MG63 (cell line): ENCODE results near the gene SENP7. TPM values are rescaled to one million over a fixed set of nuclear protein-coding genes. Genes with fewer than 3 reads are reported as not detected.
"Not testable (repeated sequence)": the region's sequence is repeated elsewhere in the genome, so short reads cannot be mapped to it uniquely, and the experiment has no call there.

Source experiments
- DNase-seq: peaks from one replicate; pipeline ENCODE4 v3.0.0-alpha.2; 2020
- H3K27me3 ChIP-seq: fragments of 250-450 bp; sonication (Bioruptor Pico); 2 replicates; pipeline ENCODE4 v1.5.1; 2020; ENCODE audit warnings: mild to moderate bottlenecking, moderate library complexity
- H3K36me3 ChIP-seq: fragments of 250-450 bp; sonication (Bioruptor Pico); 2 replicates; pipeline ENCODE4 v1.5.1; 2020; ENCODE audit warnings: mild to moderate bottlenecking, moderate library complexity
- H3K4me3 ChIP-seq: fragments of 250-450 bp; sonication (Bioruptor Pico); 2 replicates; pipeline ENCODE4 v1.5.1; 2020; ENCODE audit warnings: mild to moderate bottlenecking, moderate library complexity
- H3K9me3 ChIP-seq: fragments of 250-450 bp; sonication (Bioruptor Pico); 2 replicates; pipeline ENCODE4 v1.5.1; 2020; ENCODE audit warnings: mild to moderate bottlenecking, moderate library complexity
- total RNA-seq: library from RNA; depleted of rRNA; stranded (reverse); fragments of >200 nt; shearing (Covaris generic); gene quantifications from 2 replicates; pipeline ENCODE4 v1.2.3, GENCODE V29; 2014; ENCODE audit warnings: low replicate concordance

Gene SENP7
- total RNA-seq, 1 experiment from 2014 or later = 2.8 TPM

DNA sequence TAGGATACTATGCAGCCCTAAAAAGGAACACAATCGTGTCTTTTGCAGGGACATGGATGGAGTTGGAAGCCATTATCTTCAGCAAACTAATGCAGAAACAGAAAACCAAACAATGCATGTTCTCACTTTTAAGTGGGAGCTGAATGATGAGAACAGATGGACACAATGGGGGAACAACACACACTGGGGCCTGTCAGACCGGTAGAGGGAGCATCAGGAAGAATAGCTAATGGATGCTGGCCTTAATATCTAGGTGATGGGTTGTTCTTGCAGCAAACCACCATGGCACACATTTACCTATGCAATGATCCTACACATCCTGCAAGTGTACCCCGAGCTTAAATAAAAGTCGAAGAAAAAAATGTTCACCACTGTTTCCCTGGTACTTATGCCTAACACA lies 17.5 kb downstream of the SENP7 start:
- H3K27me3 ChIP-seq = no peaks in the 10 kb centered on the region
- no peak for DNase-seq
- no peak overlapping the region for H3K4me3 ChIP-seq
- peaks cover 12% of the 10 kb centered on the region for H3K36me3 ChIP-seq
- no peaks in the 10 kb centered on the region for H3K9me3 ChIP-seq

DNA sequence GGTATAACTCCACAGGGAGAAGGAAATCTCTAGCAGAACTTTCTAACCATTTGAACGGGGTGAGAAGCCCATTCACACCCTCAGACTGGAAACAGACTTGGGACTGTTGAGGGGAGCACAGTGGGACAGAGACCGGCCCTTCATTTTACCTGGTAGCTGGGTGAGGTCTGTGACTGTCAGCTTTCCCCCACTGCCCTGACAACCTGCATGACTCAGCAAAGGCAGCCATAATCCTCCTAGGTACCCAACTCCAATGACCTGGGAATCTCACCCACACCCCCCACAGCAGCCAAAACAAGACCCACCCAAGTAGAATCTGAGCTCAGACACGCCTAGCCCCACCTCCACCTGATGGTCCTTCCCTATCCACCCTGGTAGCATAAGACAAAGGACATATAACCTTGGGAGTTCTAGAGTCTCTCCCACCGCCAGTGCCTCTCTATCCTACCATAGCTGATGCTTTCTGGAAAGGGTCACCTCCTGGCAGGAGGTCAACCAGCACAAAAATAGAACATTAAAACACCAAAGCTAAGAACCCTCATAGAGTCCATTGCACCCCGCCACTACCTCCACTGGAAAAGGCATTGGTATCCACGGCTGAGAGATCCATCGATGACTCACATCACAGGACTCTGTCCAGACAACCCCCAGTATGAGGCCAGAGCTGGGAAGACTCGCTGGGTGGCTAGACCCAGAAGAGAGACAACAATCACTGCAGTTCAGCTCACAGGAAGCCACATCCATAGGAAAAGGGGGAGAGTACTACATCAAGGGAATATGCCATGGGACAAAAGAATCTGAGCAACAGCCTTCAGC lies 28.0 kb downstream of the SENP7 start:
- H3K9me3 ChIP-seq = no peaks in the 10 kb centered on the region; the same call in 1 of the 2 replicates
- peak; percentile 45 for DNase-seq
- H3K36me3 ChIP-seq = 0 out of 2 replicates have a peak, but pooled peaks cover 4% of the 10 kb centered on the region
- H3K4me3 ChIP-seq = no peak overlapping the region
- H3K27me3 ChIP-seq = no peaks in the 10 kb centered on the region

DNA sequence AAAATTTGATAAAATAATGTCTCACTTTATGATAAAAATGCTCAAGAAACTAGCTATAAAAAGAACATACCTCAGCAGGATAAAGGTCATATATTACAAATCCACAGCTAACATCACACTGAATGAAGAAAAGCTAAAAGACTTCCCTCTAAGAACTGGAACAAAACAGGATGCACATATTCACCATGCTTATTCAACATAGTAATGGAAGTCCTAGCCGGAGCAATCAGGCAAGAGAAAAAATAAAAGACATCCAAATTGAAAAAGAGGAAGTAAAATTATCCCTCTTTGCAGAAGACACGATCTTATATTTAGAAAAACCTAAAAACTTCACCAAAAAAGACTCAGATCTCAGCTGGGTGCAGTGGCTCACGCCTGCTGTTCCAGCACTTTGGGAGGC lies 34.0 kb downstream of the SENP7 start:
- no peaks in the 10 kb centered on the region for H3K27me3 ChIP-seq
- peaks cover 12% of the 10 kb centered on the region for H3K36me3 ChIP-seq
- DNase-seq = no peak
- H3K9me3 ChIP-seq = no peaks in the 10 kb centered on the region; the same call in 1 of the 2 replicates
- no peak overlapping the region for H3K4me3 ChIP-seq

DNA sequence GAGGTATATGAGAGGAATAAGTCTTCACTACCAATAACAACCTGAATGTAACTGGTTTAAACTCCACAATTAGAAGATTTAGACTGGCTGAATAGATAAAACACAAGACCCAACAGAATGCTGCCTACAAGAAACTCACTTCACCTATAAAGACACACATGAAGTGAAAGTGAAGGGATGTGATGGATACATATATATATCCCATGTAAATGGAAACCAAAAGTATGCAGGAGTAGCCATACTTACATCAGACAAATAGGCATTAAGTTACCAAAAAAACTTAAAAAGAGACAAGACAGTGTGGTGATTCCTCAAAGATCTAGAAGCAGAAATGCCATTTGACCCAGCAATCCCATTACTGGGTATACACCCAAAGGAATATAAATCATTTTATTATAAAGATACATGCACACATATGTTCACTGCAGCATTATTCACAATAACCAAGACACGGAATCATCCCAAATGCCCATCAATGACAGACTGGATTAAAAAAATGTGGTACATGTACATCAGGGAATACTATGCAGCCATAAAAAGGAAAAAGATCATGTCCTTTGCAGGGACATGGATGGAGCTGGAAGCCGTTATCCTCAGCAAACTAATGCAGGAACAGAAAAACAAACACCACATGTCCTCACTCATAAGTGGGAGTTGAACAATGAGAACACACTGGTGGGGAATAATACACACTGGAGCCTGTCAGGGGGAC lies 38.0 kb downstream of the SENP7 start:
- H3K9me3 ChIP-seq = peaks cover 12% of the 10 kb centered on the region
- not testable (repeated sequence) for H3K4me3 ChIP-seq, H3K27me3 ChIP-seq, DNase-seq
- H3K36me3 ChIP-seq = peaks cover 15% of the 10 kb centered on the region

DNA sequence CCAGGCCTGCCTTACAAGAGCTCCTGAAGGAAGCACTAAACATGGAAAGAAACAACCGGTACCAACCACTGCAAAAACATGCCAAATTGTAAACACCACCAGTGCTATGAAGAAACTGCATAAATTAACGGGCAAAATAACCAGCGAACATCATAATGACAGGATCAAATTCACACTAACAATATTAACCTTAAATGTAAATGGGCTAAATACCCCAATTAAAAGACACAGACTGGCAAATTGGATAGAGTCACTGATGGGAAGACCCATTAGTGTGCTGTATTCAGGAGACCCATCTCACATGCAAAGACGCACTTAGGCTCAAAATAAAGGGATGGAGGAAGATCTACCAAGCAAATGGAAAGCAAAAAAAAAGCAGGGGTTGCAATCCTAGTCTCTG lies 44.3 kb downstream of the SENP7 start:
- not testable (repeated sequence) for H3K27me3 ChIP-seq, H3K4me3 ChIP-seq, DNase-seq, H3K36me3 ChIP-seq
- H3K9me3 ChIP-seq = peaks cover 14% of the 10 kb centered on the region

DNA sequence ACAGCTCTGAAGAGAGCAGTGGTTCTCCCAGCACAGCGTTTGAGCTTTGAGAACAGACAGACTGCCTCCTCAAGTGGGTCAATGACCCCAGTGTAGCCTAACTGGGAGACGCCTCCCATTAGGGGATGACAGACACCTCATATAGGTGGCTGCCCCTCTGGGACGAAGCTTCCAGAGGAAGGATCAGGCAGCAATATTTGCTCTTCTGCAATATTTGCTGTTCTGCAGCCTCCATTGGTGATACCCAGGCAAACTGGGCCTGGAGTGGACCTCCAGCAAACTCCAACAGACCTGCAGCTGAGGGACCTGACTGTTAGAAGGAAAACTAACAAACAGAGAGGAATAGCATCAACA lies 45.7 kb downstream of the SENP7 start:
- H3K4me3 ChIP-seq, H3K36me3 ChIP-seq, H3K27me3 ChIP-seq, DNase-seq: not testable (repeated sequence)
- peaks cover 14% of the 10 kb centered on the region for H3K9me3 ChIP-seq

DNA sequence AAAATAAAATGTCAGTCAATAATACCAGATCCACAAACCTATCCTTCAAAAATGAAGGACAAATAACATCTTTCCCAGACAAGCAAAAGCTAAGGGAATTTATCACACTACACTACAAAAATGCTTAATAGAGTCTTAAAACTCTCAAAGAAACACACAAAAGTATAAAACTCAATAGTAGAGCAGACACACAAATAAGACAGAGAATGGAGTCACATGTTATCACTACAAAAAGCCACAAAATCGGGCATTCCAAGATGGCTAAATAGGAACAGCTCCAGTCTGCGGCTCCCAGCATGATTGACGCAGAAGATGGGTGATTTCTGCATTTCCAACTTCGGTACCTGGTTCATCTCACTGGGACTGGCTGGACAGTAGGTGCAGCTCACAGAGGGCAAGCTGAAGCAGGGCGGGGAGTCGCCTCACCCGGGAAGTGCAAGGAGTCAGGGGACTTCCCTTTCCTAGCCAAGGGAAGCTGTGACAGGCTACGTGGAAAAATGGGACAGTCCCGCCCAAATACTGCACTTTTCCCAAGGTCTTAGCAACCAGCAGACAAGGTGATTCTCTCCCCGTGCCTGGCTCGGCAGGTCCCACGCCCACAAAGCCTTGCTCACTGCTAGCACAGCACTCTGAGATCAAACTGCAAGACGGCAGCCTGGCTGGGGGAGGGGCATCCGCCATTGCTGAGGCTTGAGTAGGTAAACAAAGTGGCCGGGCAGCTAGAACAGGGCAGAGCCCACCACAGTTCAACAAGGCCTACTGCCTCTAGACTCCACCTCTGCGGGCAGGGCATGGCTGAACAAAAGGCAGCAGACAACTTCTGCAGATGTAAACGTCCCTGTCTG lies 46.3 kb downstream of the SENP7 start:
- Histone ChIP-seq H3K36me3 (no peaks in the 10 kb centered on the region), H3K4me3 (no peak overlapping the region), H3K27me3 (no peaks in the 10 kb centered on the region), H3K9me3 (peaks cover 9% of the 10 kb centered on the region)
- DNase-seq = no peak

DNA sequence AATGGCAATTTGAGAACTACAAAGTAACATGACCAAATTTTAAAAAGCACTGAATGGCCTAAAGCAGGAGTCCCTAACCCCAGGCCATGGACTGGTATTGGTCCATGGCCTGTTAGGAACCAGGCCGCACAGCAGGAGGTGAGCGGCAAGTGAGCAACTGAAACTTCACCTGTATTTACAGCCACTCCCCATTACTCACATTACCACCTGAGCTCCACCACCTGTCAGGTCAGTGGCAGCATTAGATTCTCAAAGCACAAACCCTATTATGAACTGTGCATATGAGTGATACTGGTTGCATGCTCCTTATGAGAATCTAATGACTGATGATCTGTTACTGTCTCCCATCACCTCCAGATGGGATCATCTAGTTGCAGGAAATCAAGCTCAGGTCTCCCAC lies 48.8 kb downstream of the SENP7 start:
- Histone ChIP-seq H3K9me3 (no peaks in the 10 kb centered on the region), H3K36me3 (no peaks in the 10 kb centered on the region), H3K4me3 (no peak overlapping the region), H3K27me3 (no peaks in the 10 kb centered on the region)
- DNase-seq = no peak

DNA sequence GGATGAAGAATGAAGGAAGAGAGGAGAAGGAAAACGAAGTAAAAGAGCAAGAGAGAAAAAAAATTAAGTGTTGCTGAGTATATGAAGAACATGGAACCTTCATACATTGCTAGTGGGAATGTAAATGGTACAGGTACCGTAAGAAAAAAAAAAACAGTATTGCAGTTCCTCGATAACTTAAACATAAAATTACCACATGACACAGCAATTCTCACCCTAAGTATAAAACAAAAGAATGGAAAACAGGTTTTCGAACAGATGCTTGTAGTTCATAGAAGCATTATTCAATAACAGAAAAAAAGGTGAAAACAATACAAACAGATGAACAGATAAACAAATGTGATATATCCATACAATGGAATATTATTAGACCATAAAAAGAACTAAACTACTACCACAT lies 51.6 kb downstream of the SENP7 start:
- no peaks in the 10 kb centered on the region for H3K27me3 ChIP-seq
- H3K4me3 ChIP-seq = no peak overlapping the region
- H3K9me3 ChIP-seq = no peaks in the 10 kb centered on the region
- peaks cover 5% of the 10 kb centered on the region; the same call in 1 of the 2 replicates for H3K36me3 ChIP-seq
- DNase-seq = no peak

DNA sequence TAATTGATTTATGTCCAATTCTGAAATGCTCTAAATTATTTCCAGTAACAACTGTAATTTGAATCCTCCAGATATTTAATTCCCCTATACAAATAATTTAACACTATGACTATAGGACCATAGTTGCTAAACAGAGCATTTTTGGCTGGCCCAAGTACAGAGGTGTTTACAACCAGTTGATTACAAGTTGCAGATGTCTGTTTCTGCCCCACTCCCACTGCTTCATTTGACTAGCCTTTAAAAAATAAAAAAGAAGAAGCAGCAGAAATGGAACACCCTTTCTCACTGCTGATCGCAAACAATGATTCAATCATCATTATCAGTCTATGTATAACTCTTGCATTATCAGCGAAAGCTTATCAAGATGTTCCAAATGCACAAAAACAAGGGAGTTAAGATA lies 54.6 kb downstream of the SENP7 start:
- Histone ChIP-seq H3K4me3 (no peak overlapping the region), H3K27me3 (no peaks in the 10 kb centered on the region), H3K36me3 (peaks cover 5% of the 10 kb centered on the region; the same call in 1 of the 2 replicates), H3K9me3 (no peaks in the 10 kb centered on the region)
- no peak for DNase-seq

DNA sequence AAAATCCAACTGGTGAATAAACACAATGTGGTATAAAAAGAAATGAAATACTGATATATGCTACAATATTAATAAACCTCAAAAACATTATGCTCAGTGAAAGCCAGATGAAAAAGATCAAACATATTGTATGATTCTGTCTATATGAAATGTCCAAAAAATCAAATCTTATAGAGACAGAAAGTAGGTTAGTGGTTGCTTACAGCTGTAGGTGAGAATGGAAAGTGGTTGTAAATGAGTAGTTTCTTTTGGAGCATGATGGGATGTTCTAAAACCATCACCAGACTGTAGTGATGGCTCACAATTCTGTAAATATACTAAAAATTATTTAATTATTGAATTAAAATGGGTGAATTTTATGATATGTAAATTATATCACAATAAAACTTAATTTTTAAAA lies 58.4 kb downstream of the SENP7 start:
- peaks cover 6% of the 10 kb centered on the region; the same call in 1 of the 2 replicates for H3K9me3 ChIP-seq
- H3K36me3 ChIP-seq = peaks cover 5% of the 10 kb centered on the region; the same call in 1 of the 2 replicates
- DNase-seq = no peak
- no peaks in the 10 kb centered on the region for H3K27me3 ChIP-seq
- H3K4me3 ChIP-seq = no peak overlapping the region

DNA sequence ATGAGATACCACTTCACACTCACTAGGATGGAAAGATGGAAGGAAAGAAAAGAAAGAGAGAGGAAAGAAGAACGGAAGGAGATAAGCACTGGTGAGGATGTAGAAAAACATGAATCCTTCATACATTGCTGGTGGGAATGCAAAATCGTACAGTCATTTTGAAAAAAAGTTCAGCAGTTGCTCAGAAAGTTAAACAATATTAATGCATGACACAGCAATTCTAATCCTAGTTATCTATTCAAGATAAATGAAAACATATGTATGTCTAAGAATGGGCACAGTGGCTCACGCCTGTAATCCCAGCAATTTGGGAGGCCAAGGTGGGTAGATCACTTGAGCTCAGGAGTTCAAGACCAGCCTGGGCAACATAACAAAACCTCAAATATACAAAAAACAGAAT lies 59.1 kb downstream of the SENP7 start:
- peaks cover 6% of the 10 kb centered on the region; the same call in 1 of the 2 replicates for H3K9me3 ChIP-seq
- no peaks in the 10 kb centered on the region for H3K27me3 ChIP-seq
- peaks cover 5% of the 10 kb centered on the region; the same call in 1 of the 2 replicates for H3K36me3 ChIP-seq
- DNase-seq = no peak
- H3K4me3 ChIP-seq = no peak overlapping the region

DNA sequence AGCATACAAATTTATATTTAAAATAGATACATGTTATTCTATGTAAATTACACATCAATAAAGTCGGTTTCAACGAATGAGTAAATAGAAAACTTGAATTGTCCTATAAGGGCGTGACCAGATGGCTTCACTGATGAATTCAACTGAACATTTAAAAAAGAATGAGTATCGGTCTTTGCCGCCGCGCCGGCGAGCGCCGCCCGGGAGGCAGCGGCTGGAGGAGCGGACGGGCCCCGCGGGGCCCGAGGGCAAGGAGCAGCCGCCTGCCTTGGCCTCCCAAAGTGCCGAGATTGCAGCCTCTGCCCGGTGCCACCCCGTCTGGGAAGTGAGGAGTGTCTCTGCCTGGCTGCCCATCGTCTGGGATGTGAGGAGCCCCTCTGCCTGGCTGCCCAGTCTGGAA lies 74.4 kb downstream of the SENP7 start:
- not testable (repeated sequence) for H3K4me3 ChIP-seq, DNase-seq, H3K36me3 ChIP-seq, H3K27me3 ChIP-seq
- H3K9me3 ChIP-seq = peaks cover 15% of the 10 kb centered on the region; the same call in 1 of the 2 replicates

DNA sequence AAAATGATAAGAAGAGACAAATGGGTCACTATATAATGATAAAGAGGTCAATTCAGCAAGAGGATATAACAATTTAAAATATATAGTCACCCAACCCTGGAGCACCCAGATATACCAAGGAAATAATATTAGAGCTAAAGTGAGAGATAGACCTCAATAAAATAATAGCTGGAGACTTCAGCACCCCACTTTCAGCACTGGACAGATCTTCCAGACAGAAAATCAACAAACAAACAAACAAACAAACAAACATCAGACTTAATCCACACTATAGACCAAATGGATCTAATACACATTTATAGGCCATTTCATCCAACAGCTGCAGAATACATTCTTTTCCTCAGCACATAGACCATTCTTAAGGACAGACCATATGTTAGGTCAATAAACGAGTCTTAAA lies 79.4 kb downstream of the SENP7 start:
- Histone ChIP-seq H3K9me3 (peaks cover 18% of the 10 kb centered on the region), H3K27me3 (no peaks in the 10 kb centered on the region), H3K36me3 (no peaks in the 10 kb centered on the region), H3K4me3 (no peak overlapping the region)
- DNase-seq = no peak

DNA sequence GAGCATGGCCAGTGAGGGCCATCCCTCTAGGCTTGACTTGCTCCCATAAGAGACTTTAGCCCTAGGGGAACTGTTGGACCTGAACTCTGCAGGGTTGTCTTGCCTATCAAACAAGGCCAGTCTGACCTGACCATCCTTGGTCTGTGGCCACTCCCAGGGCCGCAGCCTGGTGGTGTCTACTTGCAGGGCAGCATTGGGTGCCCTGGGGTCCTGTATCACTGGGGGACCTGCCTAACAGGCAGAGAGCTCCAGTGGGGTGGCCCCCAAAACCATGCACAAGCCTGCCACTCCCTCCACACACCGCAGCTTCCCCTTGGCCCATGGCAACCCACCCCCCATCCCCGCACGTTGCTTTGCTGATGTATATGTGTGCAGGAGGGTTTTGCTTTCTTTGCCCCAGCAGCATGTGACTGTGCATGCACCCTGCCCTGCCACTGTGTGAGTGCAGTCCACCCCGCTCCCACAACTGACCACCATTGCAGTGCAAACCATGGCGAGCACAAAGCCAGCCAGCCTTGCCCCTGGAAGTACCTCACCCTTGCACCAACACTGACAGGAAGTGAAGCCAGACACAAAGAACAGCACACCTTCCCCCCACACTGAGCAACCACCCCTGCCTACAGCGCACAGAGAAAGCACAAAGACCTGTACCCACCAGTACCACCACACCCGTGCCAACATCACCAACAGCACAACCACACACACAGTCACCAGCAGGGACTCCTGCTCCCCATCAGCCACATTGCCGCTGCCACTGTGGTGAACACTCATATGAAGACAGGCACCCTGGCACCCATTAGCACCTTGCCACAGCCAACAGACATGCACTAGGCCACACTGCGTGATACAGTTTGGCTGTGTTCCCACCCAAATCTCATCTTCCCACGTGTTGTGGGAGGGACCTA lies 88.8 kb downstream of the SENP7 start:
- peaks cover 7% of the 10 kb centered on the region; the same call in 1 of the 2 replicates for H3K9me3 ChIP-seq
- no peak overlapping the region for H3K4me3 ChIP-seq
- no peak for DNase-seq
- H3K27me3 ChIP-seq = no peaks in the 10 kb centered on the region
- no peaks in the 10 kb centered on the region for H3K36me3 ChIP-seq

DNA sequence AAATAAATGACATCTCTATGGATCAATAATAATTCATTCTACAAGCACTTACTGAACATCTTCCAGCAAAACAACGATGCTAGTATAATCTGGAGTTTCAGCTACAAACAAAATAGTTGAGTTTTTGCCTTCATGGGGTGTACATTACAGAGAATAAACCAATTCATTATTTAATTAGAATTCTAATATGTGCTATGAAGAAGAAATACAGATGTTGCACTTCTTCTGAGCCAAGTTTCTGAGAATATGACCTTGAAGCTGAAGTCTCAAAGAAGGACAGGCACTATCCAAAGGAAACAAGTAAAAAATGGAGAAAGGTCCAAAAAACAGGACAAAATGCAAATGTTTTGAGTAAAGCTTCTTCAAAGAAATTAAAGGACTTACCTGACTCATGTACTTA lies 94.2 kb downstream of the SENP7 start:
- H3K4me3 ChIP-seq = no peak overlapping the region
- no peak for DNase-seq
- no peaks in the 10 kb centered on the region for H3K36me3 ChIP-seq
- H3K27me3 ChIP-seq = no peaks in the 10 kb centered on the region
- no peaks in the 10 kb centered on the region for H3K9me3 ChIP-seq
